ENCODE measurements around the gene RGS4.

RGS4 gene

DNA sequence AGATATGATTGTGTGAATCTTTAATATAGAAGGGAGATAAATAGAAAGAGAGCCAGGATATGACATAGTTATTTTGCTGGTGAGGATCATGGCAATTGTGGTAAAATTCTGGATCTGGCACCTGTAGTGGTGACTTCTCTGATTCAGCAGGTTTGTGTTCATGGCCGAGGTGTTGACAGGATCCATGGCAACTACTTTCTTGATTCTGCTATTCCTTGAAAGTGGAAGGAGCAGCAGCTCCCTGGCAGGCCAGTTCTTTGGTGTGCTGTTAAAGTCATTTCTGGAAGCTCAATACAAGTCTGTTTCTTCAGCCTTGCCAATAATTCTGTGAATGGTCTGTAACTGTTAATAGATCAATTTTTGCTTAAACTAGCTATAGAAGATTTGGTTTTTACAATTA, 33.4 kb downstream of the RGS4 start:
- DNase-seq (ENCODE audit: low read depth), result no peak

- no peak for DNase-seq (ENCODE audit: low read depth)
Measured at GRCh38 chr1:163104385-163105099, 35.4 kb downstream of the RGS4 start.

DNA sequence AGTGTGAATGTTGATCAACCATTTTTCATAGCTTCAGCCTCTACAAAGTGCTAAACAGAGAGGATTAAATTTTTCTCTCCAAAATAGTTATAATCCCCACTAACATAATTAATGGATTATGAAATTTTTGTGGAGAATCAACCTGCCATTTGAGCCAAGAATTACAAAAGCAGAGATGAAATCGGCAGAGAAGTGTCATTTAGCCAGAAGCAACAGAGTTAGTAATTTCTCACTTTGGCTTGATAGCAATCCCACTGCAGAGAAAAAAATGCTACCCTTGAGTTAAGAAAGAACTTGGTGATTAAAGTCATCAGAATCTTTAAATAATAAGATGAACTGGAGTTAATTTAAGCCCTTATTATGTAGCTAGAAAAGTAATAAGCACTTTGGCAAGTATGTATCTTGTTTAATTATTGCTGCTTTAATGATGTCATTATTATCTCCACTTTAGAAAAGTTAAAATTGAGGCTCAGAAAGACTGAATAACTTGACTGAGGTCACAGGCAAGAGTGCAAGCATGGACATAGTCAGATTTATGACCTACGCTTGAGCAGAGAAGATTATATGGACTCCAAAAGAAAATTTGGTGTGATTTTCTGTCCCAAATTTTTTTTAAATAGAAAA, 37.3 kb downstream of the RGS4 start:
- no peak for DNase-seq (ENCODE audit: low read depth)

GRCh38 chr1:163107655-163108054, 38.5 kb downstream of the RGS4 start:
- DNase-seq (ENCODE audit: low read depth), result no peak

- no peak for DNase-seq (ENCODE audit: low read depth)
Measured at GRCh38 chr1:163115887-163116286, 46.7 kb downstream of the RGS4 start.

- no peak for DNase-seq (ENCODE audit: low read depth)
Measured at GRCh38 chr1:163119707-163120106, 50.5 kb downstream of the RGS4 start.

DNA sequence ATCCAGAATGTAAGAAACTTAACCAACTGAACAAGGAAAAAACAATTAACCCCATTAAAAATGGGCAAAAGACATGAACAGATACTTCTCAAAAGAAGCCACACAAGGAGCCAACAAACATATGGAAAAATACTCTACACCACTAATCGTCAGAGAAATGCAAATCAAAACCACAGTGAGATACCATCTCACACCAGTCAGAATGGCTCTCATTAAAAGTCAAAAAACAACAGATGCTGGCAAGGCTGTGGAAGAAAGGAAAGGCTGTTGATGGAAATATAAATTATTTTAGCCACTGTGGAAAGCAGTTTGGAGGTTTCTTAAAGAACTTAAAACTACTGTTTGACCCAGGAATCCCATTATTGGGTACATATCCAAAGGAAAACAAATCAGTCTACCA, 51.2 kb downstream of the RGS4 start:
- no peak for DNase-seq (ENCODE audit: low read depth)

GRCh38 chr1:163124812-163125211, 55.7 kb downstream of the RGS4 start:
- DNase-seq (ENCODE audit: low read depth), result no peak

Data from stimulated activated CD8-positive, alpha-beta memory T cell treated with anti-CD3 and anti-CD28 coated beads, Interleukin-7, amount 100 ng/mL, for 24 hours (primary cell).